ENCODE results near the gene LIPC. TPM values are rescaled to one million over a fixed set of nuclear protein-coding genes. Genes with fewer than 3 reads are reported as not detected.

Gene LIPC
- total and polyA plus RNA-seq, 2 donors (not counting 3 experiments of a cell fraction or from before 2014, with no cell fraction given): not detected

DNA sequence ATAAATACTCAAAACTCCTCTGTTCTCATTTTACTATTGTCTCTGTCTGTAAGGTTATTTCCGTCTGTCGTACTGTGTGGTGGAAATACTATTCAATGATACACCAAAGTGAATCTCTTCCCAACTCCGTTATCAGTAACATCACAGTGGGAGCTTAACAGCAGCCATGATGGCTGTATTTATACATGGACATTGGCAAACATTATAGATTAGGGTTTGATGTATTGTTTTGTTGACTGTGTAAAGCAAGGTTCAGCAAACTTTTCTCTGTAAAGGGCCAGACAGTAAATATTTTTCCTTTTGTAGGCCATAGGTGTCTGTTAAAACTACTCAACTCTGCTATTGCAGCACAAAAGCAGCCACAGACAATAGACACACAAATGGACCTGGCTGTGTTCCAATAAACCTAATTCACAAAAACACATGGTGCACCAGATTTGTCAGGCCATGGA, 23.2 kb downstream of the LIPC start:
- CTCF ChIA-PET: no interaction called here
- peak; percentile 48 for DNase-seq (ENCODE audit: low read depth, low spot score)
- intact Hi-C loops (cut with micrococcal nuclease): loop anchor here (5.0 kb wide), 1 partner anchor 67 kb away; no protein-coding TSS in a partner anchor
- Histone ChIP-seq H3K4me2 (ENCODE audit: insufficient read depth, low read length) (no peak overlapping the region), H3K4me1 (ENCODE audit: control insufficient read depth, extremely low read depth, insufficient read depth, low read length) (peaks cover 27% of the 10 kb centered on the region), H3K79me2 (ENCODE audit: control insufficient read depth, insufficient read depth, low read length) (no peaks in the 10 kb centered on the region), H3K36me3 (ENCODE audit: control insufficient read depth in 2 of 2, extremely low read depth in 1 of 2, insufficient read depth in 2 of 2, low read length in 2 of 2) (no peaks in the 10 kb centered on the region), H3K27ac (ENCODE audit: insufficient read depth, low read depth, low read length) (no peak overlapping the region), H2AFZ (ENCODE audit: low read depth, low read length) (no peak overlapping the region), H3K9me1 (replicated peaks; ENCODE audit: control insufficient read depth, extremely low read depth, insufficient read depth, low read length) (no peaks in the 10 kb centered on the region), H3K27me3 (ENCODE audit: control insufficient read depth in 2 of 2, insufficient read depth in 2 of 2, low read length in 2 of 2) (no peaks in the 10 kb centered on the region), H3K9ac (replicated peaks; ENCODE audit: extremely low read depth, insufficient read depth, low read length) (no peak overlapping the region), H4K20me1 (replicated peaks; ENCODE audit: control insufficient read depth, extremely low read depth, insufficient read depth, low read length) (no peaks in the 10 kb centered on the region), H3K9me3 (replicated peaks; ENCODE audit: control insufficient read depth, insufficient read depth, low read length) (no peaks in the 10 kb centered on the region), H3K4me3 (replicated peaks in 1 of 3; ENCODE audit: insufficient read depth in 1 of 3, low read depth in 1 of 3, low read length in 3 of 3) (no peak overlapping the region)
- no TSS peak for BruUV-seq (replicated peaks)
- POLR2A ChIA-PET: no interaction called here
- peak; percentile 26 for FAIRE-seq
- TF ChIP-seq JUN (IDR thresholded peaks at IDR 0.05; ENCODE audit: borderline replicate concordance, insufficient read depth, insufficient read length, low read depth) (no peak), POLR2A (IDR thresholded peaks at IDR 0.05; ENCODE audit: low read depth, low read length) (no peak), EZH2 (IDR thresholded peaks at IDR 0.05; ENCODE audit: borderline replicate concordance, low read depth, low read length, severe bottlenecking) (no peak), FOS (IDR thresholded peaks at IDR 0.05; ENCODE audit: borderline replicate concordance, insufficient read depth, low read length) (no peak)
- TF ChIP-seq, protein P1, sequence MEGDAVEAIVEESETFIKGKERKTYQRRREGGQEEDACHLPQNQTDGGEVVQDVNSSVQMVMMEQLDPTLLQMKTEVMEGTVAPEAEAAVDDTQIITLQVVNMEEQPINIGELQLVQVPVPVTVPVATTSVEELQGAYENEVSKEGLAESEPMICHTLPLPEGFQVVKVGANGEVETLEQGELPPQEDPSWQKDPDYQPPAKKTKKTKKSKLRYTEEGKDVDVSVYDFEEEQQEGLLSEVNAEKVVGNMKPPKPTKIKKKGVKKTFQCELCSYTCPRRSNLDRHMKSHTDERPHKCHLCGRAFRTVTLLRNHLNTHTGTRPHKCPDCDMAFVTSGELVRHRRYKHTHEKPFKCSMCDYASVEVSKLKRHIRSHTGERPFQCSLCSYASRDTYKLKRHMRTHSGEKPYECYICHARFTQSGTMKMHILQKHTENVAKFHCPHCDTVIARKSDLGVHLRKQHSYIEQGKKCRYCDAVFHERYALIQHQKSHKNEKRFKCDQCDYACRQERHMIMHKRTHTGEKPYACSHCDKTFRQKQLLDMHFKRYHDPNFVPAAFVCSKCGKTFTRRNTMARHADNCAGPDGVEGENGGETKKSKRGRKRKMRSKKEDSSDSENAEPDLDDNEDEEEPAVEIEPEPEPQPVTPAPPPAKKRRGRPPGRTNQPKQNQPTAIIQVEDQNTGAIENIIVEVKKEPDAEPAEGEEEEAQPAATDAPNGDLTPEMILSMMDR (IDR thresholded peaks at IDR 0.05; ENCODE audit: extremely low read depth in 1 of 2, insufficient read depth in 1 of 2, low read depth in 1 of 2, low read length in 2 of 2): no peak
- dilution Hi-C loops (cut with MboI; ENCODE audit: extremely low pct_ligation_motif_present, low sequenced_read_pairs): no loop called here

DNA sequence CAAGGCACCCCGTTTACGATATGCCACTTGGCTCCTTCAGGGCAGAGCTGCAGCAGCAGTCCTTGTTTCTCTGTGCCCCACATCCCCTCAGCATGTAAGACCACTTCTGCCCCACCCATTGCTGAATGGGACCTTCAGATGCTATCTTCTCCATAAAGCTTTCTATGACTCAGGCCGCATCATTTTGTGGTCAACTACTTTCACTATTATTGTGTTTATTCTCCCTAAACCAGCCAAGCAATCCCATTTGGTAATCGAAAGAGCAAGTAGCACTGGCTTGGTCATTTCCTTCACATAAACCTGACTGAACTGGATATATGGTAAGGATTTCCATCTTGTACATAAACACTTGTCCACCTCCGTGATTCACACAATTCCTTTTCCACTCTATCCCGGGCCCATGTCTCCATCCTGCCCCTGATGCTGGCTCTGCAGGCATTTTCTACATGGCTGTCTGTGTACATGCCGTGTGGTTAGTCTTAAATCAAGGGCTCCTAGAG, 25.7 kb downstream of the LIPC start:
- peak overlapping the region; percentile 46 for H3K27ac ChIP-seq (ENCODE audit: insufficient read depth, low read depth, low read length)
- H3K79me2 ChIP-seq (ENCODE audit: control insufficient read depth, insufficient read depth, low read length): no peaks in the 10 kb centered on the region
- no peaks in the 10 kb centered on the region for H3K9me3 ChIP-seq (replicated peaks; ENCODE audit: control insufficient read depth, insufficient read depth, low read length)
- H3K4me3 ChIP-seq (replicated peaks in 1 of 3; ENCODE audit: insufficient read depth in 1 of 3, low read depth in 1 of 3, low read length in 3 of 3): no peak overlapping the region
- TF ChIP-seq POLR2A (IDR thresholded peaks at IDR 0.05; ENCODE audit: low read depth, low read length) (no peak), FOS (IDR thresholded peaks at IDR 0.05; ENCODE audit: borderline replicate concordance, insufficient read depth, low read length) (peak; percentile 79), GATA2 (IDR thresholded peaks at IDR 0.05; ENCODE audit: insufficient read depth, insufficient read length, low read depth, low read length) (peak; percentile 95), MYC (IDR thresholded peaks at IDR 0.05; ENCODE audit: low read depth, low read length) (no peak), JUN (IDR thresholded peaks at IDR 0.05; ENCODE audit: borderline replicate concordance, insufficient read depth, insufficient read length, low read depth) (peak; percentile 53), POLR2AphosphoS5 (IDR thresholded peaks at IDR 0.05; ENCODE audit: insufficient read depth, low read depth, low read length) (peak; percentile 33)
- TF ChIP-seq, protein P1 (IDR thresholded peaks at IDR 0.05; ENCODE audit: extremely low read depth in 1 of 2, insufficient read depth in 1 of 2, low read depth in 1 of 2, low read length in 2 of 2): no peak
- peak overlapping the region; percentile 7 for H3K9ac ChIP-seq (replicated peaks; ENCODE audit: extremely low read depth, insufficient read depth, low read length)
- dilution Hi-C loops (cut with MboI; ENCODE audit: extremely low pct_ligation_motif_present, low sequenced_read_pairs): no loop called here
- no peak overlapping the region for H2AFZ ChIP-seq (ENCODE audit: low read depth, low read length)
- ChIA-PET POLR2A (no interaction called here), CTCF (interaction anchor here (0.7 to 2.0 kb wide), 8 partner anchors 15 to 53 kb away, joined by 3 to 4 read pairs (median 3); no protein-coding TSS in a partner anchor)
- no peaks in the 10 kb centered on the region for H4K20me1 ChIP-seq (replicated peaks; ENCODE audit: control insufficient read depth, extremely low read depth, insufficient read depth, low read length)
- H3K27me3 ChIP-seq (ENCODE audit: control insufficient read depth in 2 of 2, insufficient read depth in 2 of 2, low read length in 2 of 2): no peaks in the 10 kb centered on the region
- intact Hi-C loops (cut with micrococcal nuclease): loop anchor here (1.0 to 5.0 kb wide), 3 partner anchors 16 to 65 kb away; no protein-coding TSS in a partner anchor
- FAIRE-seq (no peak), DNase-seq (ENCODE audit: low read depth, low spot score) (no peak)
- no TSS peak for BruUV-seq (replicated peaks)
- H3K4me1 ChIP-seq (ENCODE audit: control insufficient read depth, extremely low read depth, insufficient read depth, low read length): peaks cover 28% of the 10 kb centered on the region
- H3K4me2 ChIP-seq (ENCODE audit: insufficient read depth, low read length): peak overlapping the region; percentile 28
- H3K9me1 ChIP-seq (replicated peaks; ENCODE audit: control insufficient read depth, extremely low read depth, insufficient read depth, low read length): no peaks in the 10 kb centered on the region
- H3K36me3 ChIP-seq (ENCODE audit: control insufficient read depth in 2 of 2, extremely low read depth in 1 of 2, insufficient read depth in 2 of 2, low read length in 2 of 2): no peaks in the 10 kb centered on the region

Data from endothelial cell of umbilical vein (primary cell).